Measurements from ENCODE around the gene GALNT17. TPM values are rescaled to one million over a fixed set of nuclear protein-coding genes. Genes with fewer than 3 reads are reported as not detected.

GALNT17 gene
- total and polyA plus RNA-seq, 12 donors, result 0.94 to 37.5 (median 8.1) TPM

DNA sequence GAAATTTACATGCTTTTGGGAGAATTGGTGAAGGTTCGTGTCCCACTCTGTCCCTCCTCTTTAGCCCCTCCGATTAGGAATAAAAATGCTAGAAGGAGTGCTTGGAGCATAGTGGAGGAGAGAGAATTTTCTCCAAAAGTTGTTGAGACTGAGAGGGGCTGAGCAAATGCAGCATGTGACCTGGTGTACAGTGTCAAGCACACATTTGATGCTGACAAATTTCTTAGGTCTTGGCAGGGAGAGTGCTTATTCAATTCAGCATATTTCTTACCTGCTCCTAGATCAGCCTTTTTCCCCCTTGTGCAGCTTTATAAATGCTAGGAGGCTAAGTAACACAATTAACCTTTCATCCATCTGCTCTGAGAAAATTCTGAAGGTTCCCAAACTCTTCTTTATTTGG, 189.0 kb downstream of the GALNT17 start:
- no peaks in the 10 kb centered on the region for H3K27me3 ChIP-seq
- intact Hi-C loops (cut with DNase I), result no loop called here
- H3K27ac ChIP-seq, result no peak overlapping the region
- no peaks in the 10 kb centered on the region for H3K36me3 ChIP-seq (replicated peaks in 1 of 2)
- DNase-seq, result no peak
- no peak overlapping the region for H3K4me3 ChIP-seq
- no peaks in the 10 kb centered on the region for H3K4me1 ChIP-seq (replicated peaks in 1 of 2)
- H3K9me3 ChIP-seq (replicated peaks in 1 of 3), result no peaks in the 10 kb centered on the region
- TF ChIP-seq, protein P1, sequence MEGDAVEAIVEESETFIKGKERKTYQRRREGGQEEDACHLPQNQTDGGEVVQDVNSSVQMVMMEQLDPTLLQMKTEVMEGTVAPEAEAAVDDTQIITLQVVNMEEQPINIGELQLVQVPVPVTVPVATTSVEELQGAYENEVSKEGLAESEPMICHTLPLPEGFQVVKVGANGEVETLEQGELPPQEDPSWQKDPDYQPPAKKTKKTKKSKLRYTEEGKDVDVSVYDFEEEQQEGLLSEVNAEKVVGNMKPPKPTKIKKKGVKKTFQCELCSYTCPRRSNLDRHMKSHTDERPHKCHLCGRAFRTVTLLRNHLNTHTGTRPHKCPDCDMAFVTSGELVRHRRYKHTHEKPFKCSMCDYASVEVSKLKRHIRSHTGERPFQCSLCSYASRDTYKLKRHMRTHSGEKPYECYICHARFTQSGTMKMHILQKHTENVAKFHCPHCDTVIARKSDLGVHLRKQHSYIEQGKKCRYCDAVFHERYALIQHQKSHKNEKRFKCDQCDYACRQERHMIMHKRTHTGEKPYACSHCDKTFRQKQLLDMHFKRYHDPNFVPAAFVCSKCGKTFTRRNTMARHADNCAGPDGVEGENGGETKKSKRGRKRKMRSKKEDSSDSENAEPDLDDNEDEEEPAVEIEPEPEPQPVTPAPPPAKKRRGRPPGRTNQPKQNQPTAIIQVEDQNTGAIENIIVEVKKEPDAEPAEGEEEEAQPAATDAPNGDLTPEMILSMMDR (IDR thresholded peaks at IDR 0.05), result no peak
- TF ChIP-seq POLR2A (IDR thresholded peaks at IDR 0.05), result no peak
- WGBS, 4 donors, result 68 to 78% (median 74%) methylated on average over 2 of the region's 2 CpGs

DNA sequence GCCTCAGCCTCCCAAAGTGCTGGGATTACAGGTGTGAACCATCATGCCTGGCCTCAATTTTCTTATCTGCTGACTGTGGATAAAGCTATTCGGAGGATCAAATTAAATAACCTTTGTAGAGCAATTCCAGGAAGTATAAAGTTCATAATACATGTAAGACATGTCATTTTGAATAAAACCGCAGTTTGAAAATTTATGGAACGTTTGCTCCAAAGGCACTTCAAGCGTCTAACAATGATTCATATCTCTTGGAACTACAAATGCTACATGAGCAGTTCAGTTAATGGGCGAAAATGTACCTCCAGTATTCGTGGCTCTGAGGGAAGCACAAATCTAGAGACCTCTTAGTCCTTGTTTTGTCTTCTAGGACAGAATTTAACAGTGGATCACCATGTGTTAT, 190.3 kb downstream of the GALNT17 start:
- H3K4me1 ChIP-seq (replicated peaks in 1 of 2), result no peaks in the 10 kb centered on the region
- H3K36me3 ChIP-seq (replicated peaks in 1 of 2), result no peaks in the 10 kb centered on the region
- intact Hi-C loops (cut with DNase I), result no loop called here
- H3K9me3 ChIP-seq (replicated peaks in 1 of 3), result no peaks in the 10 kb centered on the region
- TF ChIP-seq, protein P1 (IDR thresholded peaks at IDR 0.05), result no peak
- no peak for TF ChIP-seq POLR2A (IDR thresholded peaks at IDR 0.05)
- no peak overlapping the region for H3K27ac ChIP-seq
- WGBS, 4 donors, result 60 to 87% (median 79%) methylated on average over 6 of the region's 6 CpGs
- no peaks in the 10 kb centered on the region for H3K27me3 ChIP-seq
- DNase-seq, result no peak
- H3K4me3 ChIP-seq, result no peak overlapping the region

DNA sequence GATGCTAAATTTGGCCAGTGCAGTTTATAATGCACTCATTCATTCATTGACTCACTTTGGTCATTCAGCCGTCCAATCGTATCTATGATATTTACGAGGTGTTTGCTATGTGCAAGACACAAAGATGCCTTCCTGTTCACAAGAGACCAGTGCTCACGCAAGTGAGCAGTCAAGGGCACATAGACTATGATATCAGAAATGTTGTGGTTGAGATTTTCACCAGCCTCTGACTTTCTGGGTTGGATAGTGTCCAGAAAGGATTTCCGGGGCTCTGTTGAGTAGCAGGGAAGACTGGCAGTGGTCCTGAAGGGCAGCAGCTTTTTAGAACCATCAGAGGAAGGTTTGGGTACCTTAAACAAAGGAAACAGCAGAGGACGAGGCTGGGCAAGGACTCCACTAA, 191.8 kb downstream of the GALNT17 start:
- no peaks in the 10 kb centered on the region for H3K36me3 ChIP-seq (replicated peaks in 1 of 2)
- no peak overlapping the region for H3K4me3 ChIP-seq
- intact Hi-C loops (cut with DNase I), result no loop called here
- no peak overlapping the region for H3K27ac ChIP-seq
- WGBS, 4 donors, result 72 to 84% (median 78%) methylated on average over 6 of the region's 6 CpGs
- no peaks in the 10 kb centered on the region for H3K9me3 ChIP-seq (replicated peaks in 1 of 3)
- H3K4me1 ChIP-seq (replicated peaks in 1 of 2), result no peaks in the 10 kb centered on the region
- no peak for DNase-seq
- TF ChIP-seq, protein P1 (IDR thresholded peaks at IDR 0.05), result no peak
- TF ChIP-seq POLR2A (IDR thresholded peaks at IDR 0.05), result no peak
- H3K27me3 ChIP-seq, result no peaks in the 10 kb centered on the region

DNA sequence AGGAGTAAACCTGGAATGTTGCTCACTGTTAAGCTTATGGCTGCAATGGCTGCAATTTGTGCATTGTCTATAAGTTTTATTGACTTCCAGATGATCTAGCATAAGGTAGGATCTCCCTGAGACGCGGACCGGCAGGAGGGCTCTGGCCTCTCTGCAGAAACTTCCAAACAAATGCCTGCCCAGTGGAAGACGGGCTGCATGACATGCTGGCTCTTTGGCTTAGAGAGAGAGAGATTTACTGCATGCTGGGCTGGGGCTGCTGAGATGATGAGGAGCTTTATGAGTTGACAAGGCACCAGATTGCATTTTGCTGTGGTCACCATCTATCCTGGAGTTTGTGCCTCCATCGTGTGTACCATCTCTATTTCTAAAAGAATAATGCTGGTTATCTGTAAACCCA, 193.2 kb downstream of the GALNT17 start:
- 73 to 83% (median 82%) methylated on average over 4 to 5 of the region's 5 CpGs for WGBS, 4 donors
- no peak for DNase-seq
- H3K36me3 ChIP-seq (replicated peaks in 1 of 2), result no peaks in the 10 kb centered on the region
- intact Hi-C loops (cut with DNase I), result no loop called here
- no peak overlapping the region for H3K4me3 ChIP-seq
- H3K4me1 ChIP-seq (replicated peaks in 1 of 2), result no peaks in the 10 kb centered on the region
- TF ChIP-seq, protein P1 (IDR thresholded peaks at IDR 0.05), result no peak
- TF ChIP-seq POLR2A (IDR thresholded peaks at IDR 0.05), result no peak
- H3K27me3 ChIP-seq, result no peaks in the 10 kb centered on the region
- no peak overlapping the region for H3K27ac ChIP-seq
- no peaks in the 10 kb centered on the region for H3K9me3 ChIP-seq (replicated peaks in 1 of 3)
